Lower leg skin (tissue), 4 donors: Measurements from ENCODE around the gene TJAP1. TPM values are rescaled to one million over a fixed set of nuclear protein-coding genes. Genes with fewer than 3 reads are reported as not detected.

ENCODE experiments used
- DNase-seq, 2 donors: peaks; one replicate each; pipeline ENCODE4 v3.0.0-alpha.2; 2019; ENCODE audit warnings: low spot score in 2 of 2
- H3K4me3 ChIP-seq: fragments of 200-600 bp; sonication (generic); 2 replicates; pipeline ENCODE4 v1.5.1; 2017; ENCODE audit warnings: mild to moderate bottlenecking, low read depth; ENCODE audit not compliant: poor library complexity, severe bottlenecking
- POLR2A ChIP-seq, 2 donors: fragments of 450-650 bp; IDR thresholded peaks; one replicate each; pipeline ENCODE4 v1.6.1; 2016 to 2017; ENCODE audit warnings: antibody characterized with exemption in 2 of 2, mild to moderate bottlenecking in 1 of 2, moderate library complexity in 1 of 2
- WGBS, 2 donors: methylation state at CpG; one replicate each; pipeline ENCODE4 v1.1.5; 2018; 5-methylcytosine and 5-hydroxymethylcytosine counted together
- intact Hi-C: fragments of 100-400 bp; cut with DNase I; formaldehyde crosslinking; loops from one replicate; pipeline ENCODE4 v1.15.0; 2023; ENCODE audit warnings: low total_unique reads
- total RNA-seq, 4 donors: library from RNA; depleted of rRNA; stranded (reverse); fragments of >200 nt; gene quantifications; one replicate each; pipeline ENCODE4 v1.1.0, GENCODE V29; 2016
- TF ChIP-seq, protein P1 (sequence below), 3 donors: fragments of 450-650 bp; IDR thresholded peaks; one replicate each; pipeline ENCODE4 v1.5.1; 2016; ENCODE audit warnings: antibody characterized with exemption in 3 of 3, mild to moderate bottlenecking in 3 of 3, moderate library complexity in 2 of 3

Gene TJAP1
- total RNA-seq, 4 donors from 2014 or later: 15.9 to 30.4 (median 23.8) TPM

DNA sequence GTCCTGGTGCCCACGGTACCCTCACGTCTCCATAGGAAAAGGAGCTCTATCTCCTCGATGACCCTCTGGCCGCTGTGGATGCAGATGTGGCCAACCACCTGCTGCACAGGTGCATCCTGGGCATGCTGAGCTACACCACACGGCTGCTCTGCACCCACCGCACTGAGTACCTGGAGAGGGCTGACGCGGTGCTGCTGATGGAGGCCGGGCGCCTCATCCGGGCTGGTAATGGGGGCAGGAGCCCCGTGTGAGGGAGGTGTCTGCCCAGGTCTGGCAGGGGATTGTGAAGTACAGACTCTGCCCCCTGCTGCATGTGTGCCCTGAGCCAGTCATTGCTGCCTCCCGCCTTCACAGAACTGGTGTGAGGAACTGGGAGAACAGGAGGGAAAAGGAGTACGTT is 34.4 kb upstream of the TJAP1 start:
- H3K4me3 ChIP-seq: no peak overlapping the region
- 88 to 91% methylated on average over 14 of the region's 14 CpGs for WGBS, 2 donors
- no peak for DNase-seq
- TF ChIP-seq POLR2A (IDR thresholded peaks at IDR 0.05): no peak
- TF ChIP-seq, protein P1, sequence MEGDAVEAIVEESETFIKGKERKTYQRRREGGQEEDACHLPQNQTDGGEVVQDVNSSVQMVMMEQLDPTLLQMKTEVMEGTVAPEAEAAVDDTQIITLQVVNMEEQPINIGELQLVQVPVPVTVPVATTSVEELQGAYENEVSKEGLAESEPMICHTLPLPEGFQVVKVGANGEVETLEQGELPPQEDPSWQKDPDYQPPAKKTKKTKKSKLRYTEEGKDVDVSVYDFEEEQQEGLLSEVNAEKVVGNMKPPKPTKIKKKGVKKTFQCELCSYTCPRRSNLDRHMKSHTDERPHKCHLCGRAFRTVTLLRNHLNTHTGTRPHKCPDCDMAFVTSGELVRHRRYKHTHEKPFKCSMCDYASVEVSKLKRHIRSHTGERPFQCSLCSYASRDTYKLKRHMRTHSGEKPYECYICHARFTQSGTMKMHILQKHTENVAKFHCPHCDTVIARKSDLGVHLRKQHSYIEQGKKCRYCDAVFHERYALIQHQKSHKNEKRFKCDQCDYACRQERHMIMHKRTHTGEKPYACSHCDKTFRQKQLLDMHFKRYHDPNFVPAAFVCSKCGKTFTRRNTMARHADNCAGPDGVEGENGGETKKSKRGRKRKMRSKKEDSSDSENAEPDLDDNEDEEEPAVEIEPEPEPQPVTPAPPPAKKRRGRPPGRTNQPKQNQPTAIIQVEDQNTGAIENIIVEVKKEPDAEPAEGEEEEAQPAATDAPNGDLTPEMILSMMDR (IDR thresholded peaks at IDR 0.05): no peak
- intact Hi-C loops: no loop called here

DNA sequence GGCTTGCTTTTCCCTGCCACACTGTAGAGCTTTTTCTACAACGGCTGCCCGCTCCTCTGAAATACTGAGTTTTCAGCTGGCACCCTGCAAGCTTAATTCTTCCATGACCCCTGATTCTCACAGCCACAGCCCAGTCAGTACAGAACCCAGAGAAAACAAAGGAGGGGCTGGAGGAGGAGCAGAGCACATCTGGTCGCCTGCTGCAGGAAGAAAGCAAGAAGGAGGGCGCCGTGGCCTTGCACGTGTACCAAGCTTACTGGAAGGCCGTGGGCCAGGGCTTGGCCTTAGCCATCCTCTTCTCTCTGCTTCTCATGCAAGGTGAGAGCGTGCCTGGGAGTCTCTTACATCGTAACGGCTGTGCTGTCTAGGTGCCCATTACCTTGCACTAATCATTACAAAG is 33.3 kb upstream of the TJAP1 start:
- intact Hi-C loops: no loop called here
- no peak overlapping the region for H3K4me3 ChIP-seq
- no peak for DNase-seq
- TF ChIP-seq, protein P1 (IDR thresholded peaks at IDR 0.05): no peak
- WGBS, 2 donors: 69 to 75% methylated on average over 10 of the region's 10 CpGs

DNA sequence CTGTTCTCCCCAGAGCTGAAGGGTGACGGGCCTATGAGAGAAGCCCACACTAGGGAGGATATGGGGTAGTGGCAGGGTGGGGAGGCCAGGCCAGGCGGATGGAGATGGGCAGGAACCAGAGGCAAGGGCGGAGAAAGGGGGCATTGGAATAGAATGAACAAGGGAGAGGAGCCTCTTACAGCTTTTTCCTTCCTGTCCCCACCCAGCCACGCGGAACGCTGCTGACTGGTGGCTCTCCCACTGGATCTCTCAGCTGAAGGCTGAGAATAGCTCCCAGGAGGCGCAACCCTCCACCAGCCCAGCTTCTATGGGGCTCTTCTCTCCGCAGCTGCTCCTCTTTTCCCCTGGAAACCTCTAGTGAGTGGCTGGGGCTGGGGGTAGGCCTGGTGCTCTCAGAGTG is 32.8 kb upstream of the TJAP1 start:
- intact Hi-C loops: no loop called here
- H3K4me3 ChIP-seq: no peak overlapping the region
- no peak for DNase-seq
- 83 to 84% methylated on average over 8 of the region's 8 CpGs for WGBS, 2 donors
- TF ChIP-seq, protein P1 (IDR thresholded peaks at IDR 0.05): no peak
- TF ChIP-seq POLR2A (IDR thresholded peaks at IDR 0.05): no peak

DNA sequence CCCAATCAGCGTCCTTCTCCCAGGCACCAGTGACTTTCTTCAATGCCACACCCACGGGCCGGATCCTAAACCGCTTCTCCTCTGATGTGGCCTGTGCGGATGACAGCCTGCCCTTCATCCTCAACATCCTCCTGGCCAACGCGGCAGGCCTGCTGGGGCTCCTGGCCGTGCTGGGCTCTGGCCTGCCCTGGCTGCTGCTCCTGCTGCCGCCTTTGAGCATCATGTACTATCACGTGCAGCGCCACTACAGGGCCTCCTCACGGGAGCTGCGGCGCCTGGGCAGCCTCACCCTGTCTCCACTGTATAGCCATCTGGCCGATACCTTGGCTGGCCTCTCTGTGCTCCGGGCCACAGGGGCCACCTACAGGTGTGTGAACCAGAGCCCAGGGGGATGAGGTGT is 31.8 kb upstream of the TJAP1 start:
- no peak overlapping the region for H3K4me3 ChIP-seq
- 74 to 77% methylated on average over 16 of the region's 16 CpGs for WGBS, 2 donors
- no peak for DNase-seq
- TF ChIP-seq, protein P1 (IDR thresholded peaks at IDR 0.05): no peak
- TF ChIP-seq POLR2A (IDR thresholded peaks at IDR 0.05): no peak
- intact Hi-C loops: no loop called here

DNA sequence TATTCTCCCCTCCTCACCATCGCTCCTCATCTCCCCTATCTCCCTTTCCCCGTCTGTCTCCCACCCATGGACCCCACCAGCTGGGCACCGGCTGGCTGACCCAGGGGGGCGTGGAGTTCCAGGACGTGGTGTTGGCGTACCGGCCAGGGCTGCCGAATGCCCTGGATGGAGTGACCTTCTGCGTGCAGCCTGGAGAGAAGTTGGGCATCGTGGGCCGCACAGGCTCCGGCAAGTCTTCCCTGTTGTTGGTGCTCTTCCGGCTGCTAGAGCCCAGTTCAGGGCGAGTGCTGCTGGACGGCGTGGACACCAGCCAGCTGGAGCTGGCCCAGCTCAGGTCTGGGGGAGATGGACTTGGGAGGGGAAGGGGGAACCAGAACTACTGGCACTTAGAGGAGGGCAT is 29.8 kb upstream of the TJAP1 start:
- no peak for TF ChIP-seq POLR2A (IDR thresholded peaks at IDR 0.05)
- TF ChIP-seq, protein P1 (IDR thresholded peaks at IDR 0.05): no peak
- no peak overlapping the region for H3K4me3 ChIP-seq
- no peak for DNase-seq
- intact Hi-C loops: no loop called here
- WGBS, 2 donors: 90 to 93% methylated on average over 16 of the region's 16 CpGs

DNA sequence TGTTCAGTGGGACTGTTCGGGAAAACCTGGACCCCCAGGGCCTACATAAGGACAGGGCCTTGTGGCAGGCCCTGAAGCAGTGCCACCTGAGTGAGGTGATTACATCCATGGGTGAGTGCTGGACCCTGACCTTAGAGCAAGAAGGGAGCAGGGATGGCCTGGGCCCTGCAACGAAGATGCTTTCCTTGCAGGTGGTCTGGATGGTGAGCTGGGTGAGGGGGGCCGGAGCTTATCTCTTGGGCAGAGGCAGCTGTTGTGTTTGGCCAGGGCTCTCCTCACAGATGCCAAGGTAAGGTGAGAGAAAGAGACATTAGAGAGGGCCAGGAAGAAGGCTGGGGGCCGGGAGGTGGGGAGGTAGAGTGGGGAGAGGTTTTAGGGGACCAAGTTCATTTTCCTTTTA is 28.5 kb upstream of the TJAP1 start:
- intact Hi-C loops: no loop called here
- no peak for DNase-seq
- TF ChIP-seq POLR2A (IDR thresholded peaks at IDR 0.05): no peak
- TF ChIP-seq, protein P1 (IDR thresholded peaks at IDR 0.05): no peak
- H3K4me3 ChIP-seq: no peak overlapping the region
- 83 to 84% methylated on average over 4 of the region's 4 CpGs for WGBS, 2 donors
